KG1 (cell line): Measurements from ENCODE around the gene TRMT44.

Experiments
- DNase-seq: peaks from one replicate; lab custom pipeline; 2025; lab: John Stamatoyannopoulos, UW

Gene TRMT44

DNA sequence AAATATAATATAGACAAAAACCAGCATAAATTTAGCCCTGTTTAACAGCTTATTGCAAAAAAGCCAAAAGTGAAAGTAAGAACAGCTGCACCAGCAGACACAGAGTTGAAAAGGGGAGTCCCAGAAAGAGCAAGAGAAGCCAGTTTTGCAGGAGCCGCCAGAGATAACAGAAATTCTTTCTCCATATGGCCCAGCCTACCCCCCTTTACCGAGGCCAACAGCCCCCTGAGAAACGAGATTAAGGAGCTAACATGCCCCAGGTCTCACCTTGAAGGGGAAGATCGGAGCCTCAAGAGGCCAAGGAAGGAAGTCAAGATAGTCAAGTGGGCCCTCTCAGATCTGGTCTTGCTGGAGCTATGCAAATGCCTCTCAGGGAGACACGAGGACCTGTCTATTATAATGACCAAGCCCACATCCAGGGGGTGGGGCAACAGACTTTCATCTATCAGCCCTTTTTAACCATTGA lies 4.9 kb upstream of the TRMT44 start:
- no peak for DNase-seq

DNA sequence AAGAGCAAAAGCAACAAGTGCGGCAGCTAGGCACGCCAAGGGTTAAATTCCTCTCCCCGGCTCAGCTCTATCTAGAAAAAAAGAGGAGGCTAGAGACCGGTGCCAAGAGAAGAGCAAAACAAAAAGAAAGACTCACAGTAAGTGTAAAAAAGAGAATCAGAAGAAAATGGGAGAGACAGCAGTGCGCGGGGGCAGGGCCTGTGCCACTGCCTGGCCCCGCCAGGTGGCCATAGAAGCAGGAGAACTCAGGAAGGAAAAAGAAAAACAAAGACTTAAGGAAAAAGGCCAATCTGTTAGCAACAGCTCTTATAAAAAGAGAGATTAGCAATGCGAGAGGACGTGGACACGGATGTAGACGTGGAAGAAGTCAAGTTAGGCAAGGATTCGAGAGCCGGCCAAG lies 3.3 kb upstream of the TRMT44 start:
- no peak for DNase-seq

DNA sequence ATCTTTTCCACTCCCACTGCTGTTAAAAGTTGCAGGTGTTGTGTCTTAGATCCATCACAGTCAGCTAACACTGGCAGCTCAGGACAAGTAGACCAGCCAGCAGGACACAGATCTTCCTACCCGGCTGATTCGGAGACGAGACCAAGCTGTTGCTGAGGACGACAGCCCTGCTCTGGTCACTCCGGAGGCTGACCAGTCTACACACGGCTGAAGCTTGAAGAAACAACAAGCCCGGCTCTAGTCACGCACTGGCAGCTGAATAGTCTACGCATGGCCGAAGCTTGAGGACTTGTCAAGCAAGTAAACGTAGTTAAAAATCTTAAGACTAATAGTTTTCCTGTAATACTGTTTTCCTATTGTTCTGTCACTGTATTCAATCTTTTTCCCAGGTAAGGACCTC lies 1.8 kb upstream of the TRMT44 start:
- no peak for DNase-seq

DNA sequence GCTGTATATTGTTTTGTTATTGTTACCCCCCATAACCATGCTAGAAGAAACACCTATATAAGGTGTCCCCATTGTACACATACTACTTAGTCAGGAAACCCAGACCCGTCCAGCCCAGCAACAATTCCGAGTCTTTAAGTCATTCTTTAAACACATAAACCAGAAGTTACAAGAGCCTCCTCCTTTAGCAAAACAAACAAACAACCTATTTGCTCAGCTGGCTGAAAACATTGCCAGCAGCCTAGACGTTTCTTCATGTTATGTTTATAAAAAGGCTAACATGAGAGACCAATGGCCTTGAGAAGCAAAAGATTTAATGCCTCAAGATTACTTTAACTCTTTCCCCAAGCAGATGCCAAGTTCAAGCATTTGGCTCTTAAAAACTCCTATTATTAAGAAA lies 1.4 kb upstream of the TRMT44 start:
- no peak for DNase-seq

DNA sequence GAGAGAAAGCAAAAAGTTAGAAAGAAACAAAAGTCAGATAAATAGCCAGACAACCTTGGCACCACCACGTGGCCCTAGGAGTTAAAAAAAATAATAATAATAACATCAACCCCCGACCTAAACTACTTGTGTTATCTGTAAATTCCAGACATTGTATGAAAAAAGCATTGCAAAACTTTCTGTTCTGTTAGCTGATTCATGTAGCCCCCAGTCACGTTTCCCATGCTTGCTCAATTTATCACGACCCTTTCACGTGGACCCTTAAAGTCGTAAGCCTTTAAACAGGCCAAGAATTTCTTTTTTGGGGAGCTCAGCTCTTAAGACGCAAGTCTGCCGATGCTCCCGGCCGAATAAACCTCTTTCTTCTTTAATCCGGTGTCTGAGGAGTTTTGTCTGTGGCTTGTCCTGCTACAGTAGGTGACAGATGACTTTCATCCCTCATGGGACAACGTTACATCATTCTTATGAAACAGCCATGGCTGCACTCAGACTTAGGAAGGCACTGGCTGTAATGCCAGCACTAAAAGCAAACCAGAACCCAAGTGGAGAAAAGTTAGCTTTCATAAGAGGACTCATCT lies 574 bp upstream of the TRMT44 start:
- DNase-seq: no peak

DNA sequence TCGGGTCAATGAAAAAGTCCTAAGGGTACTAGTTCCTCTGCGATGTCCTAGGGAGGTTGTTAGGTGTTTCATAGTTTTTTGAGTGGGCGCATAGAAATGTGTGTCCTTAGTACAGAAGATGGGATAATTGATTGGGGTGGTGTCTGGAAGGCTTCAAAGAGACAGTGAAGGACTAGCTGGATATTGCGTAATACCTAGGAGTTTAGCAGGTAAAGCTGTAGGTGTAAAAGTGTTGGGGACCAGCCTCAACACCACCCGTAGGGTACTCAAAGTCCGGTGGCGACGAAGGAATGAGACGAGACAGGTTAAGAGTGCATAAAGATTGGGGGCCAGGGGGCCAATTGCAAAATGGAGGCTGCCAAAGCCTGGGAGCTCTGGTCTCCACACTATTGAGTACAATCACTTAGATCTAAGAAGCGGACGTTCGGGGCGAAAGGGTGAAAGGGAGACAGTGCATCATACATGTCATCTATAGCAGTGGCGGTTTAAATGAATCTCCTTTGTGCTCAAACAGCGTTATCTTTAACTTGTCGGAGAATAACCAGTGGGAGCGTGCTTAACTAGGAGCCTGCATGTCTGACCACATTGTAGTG lies 1.0 kb downstream of the TRMT44 start:
- no peak for DNase-seq

DNA sequence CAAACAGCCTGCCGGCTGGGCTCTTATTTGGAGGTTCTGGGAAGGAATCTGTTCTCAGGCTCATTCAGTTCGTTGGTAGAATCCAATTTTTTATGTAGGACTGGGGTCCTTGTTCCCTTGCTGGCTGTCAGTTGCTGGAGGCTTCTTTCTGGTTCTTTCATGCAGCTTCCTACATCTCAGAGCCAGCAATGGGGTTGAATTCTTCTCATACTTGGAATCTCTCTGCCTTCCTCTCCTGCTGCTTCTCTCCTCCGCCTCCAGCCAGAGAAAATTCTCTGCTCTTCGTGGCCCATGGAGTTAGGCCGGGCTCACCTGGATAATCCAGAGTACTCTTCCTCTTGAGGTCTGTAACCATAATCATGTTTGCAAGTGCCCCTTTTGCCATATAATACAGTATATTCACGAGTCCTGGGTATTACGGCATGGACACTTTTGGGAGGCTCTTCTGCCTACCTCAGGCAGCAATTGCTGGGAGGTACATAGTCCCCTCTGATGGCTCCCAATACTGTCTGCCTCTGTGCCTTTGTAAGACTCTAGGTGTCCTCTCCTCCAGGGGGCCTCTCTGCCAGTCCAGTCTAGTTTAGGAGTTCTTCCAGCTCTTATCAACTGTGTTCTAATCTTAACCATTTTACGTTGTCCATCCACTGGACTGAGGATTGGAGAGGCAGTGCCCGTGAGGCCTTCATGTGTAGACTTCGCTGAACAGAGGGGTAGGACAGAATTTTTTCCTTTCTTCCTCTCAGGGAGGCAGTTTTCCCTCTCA lies 2.2 kb downstream of the TRMT44 start:
- DNase-seq: no peak

DNA sequence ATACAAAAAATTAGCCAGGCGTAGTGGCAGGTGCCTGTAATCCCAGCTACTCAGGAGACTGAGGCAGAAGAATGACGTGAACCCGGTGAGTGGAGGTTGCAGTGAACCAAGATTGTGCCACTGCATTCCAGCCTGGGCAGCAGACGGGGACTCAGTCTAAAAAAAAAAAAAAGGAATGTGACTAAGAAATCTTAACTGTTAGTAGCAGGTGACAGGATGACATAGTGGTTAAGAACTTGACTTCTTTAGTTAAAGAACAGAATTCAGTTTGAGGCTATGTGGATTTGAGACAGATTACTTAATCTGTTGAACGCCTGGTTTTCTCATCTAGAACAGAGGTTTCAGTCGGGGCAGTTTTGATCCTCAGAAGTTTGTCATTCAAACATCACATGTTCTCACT lies 3.2 kb downstream of the TRMT44 start:
- DNase-seq: no peak

DNA sequence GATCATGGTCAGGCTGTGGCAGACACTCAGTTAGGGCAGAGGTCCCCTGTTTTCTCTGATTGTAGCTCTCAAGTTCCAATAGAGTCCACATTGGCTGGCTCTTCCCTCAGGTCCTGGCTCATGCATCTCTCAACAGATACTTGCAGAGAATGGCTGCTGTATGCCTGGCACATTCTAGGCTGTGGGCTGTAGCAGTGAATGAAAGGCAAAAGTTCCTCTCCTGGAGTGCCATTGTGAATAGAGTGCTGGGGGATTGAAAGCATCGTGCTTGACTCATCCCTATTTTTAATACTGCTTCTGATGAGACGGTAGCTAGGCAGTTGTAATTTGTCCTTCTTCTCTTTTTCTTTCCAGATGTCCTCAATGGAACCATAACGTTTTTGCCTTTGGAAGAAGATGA lies 5.5 kb downstream of the TRMT44 start:
- DNase-seq: no peak

DNA sequence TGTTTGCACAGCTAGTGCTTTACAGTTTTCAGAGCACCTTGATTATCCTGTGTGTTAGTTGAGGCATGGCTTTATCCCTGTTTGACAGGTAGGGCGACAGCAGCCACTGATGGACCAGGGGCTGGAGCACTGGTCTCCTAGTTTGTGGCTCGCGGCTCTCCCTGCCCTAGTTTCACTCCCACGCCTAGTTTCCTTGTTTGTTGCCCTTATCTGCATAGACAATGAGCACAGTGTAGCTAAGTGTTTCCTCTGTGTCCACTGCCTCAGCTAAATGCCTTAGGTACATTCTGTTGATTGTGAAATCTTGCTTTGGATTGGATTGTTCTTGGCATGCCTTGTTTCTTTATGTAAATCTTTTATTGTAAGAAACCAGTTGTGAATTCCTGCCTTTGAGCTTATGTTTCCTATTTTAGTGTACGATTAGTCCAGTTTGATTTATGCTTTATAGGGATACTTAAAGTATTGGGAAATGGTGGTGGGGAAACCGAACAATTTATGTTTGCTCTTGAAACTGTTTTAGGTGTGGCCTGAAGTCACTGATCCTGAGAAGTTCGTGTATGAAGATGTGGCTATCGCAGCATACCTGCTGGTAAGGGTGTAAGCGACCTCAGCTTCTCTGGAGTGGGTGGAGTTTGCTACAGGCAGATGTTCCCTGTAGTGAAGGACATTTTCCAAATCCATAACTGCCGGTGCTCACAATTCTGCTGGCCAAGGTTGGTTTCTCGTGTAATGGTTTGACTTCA lies 11.0 kb downstream of the TRMT44 start:
- DNase-seq: no peak

DNA sequence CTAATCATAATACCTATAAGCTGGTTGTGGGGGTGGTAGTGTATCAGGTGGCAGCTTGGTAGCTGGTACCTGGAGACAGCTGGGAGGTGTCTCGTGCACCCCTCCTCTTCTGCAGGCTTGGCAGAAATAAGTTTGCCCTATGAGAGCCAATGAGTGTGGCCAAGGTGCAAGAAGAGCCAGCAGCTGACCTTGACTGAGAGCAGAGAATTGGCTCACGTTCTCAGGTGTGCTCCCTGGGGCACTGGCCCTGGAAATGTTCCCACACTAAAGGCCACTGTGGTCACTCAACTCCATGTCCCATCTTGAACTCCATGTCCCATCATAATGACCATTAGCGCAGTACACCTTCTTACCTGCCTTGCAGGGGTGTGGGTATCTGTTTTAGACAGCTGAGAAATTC lies 13.4 kb downstream of the TRMT44 start:
- DNase-seq: no peak

DNA sequence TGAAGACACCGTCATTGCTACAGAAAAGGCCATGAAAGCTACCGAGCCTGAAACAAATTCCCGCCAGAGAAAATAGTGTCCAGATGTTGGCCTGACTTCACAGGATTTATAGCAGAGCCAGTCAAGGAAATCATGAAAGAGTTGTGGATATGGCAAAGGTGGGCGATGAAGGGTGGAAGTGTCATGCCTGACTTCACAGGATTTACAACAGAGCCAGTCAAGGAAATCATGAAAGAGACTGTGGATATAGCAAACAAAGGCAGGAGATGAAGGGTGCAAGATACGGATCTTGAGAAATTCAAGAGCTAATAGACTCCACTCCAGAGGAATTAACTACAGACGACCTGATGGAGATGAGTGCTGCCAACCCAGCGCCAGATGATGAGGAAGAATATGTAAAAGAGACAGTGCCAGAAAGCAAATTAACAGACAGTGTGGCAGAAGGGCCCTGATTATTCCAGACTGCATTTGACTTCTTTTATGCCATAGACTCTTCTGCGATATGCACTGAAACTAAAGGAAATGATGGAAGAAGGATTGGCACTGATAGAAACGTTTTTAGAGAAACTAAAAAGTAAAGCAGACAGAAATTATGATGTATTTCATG lies 17.2 kb downstream of the TRMT44 start:
- no peak for DNase-seq

DNA sequence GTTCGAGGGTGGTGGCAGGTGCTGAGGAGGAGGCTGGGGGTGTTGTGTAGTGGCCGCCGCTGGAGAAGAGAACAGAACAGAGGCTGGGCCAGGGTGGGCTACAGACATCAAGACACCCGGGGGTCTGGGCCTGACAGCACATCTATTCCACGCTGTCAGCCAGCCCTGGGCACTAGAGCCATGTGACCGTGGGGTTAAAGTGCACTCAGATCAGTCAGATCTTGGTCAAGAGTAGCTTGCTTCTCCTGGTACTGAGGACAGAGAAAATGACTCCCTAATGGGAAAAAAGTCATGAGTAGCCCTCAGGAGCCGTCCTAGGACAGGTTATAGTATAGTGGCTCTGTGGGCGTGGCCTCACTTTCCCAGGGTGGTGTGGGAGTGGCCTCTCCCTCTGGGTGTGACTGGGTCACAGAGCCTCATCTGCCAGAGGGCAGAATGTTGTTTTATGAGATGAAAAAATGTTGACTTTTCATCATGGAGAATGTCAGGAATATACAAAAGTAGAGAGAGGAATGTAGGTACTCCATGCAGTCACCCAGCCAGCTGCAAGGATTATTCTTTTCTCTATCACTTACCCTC lies 19.4 kb downstream of the TRMT44 start:
- DNase-seq: no peak

DNA sequence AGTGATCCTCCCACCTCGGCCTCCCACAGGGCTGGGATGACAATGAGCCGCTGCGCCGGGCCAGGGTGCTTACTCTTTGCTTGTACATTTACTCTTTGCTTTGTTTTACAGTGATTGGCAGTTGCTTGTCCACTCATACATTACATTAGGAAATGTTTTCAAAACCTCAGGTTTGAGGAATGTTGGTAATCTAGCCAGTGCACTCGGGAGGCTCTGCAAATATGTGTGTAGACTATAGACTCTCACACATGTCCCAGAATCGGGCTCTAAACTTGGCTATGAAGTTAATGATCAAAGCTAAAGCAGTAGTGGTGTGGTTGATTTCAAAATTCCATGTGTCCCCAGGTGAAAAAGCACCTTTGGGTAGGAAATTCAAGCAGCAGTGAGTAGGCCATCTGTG lies 20.5 kb downstream of the TRMT44 start:
- DNase-seq: no peak

DNA sequence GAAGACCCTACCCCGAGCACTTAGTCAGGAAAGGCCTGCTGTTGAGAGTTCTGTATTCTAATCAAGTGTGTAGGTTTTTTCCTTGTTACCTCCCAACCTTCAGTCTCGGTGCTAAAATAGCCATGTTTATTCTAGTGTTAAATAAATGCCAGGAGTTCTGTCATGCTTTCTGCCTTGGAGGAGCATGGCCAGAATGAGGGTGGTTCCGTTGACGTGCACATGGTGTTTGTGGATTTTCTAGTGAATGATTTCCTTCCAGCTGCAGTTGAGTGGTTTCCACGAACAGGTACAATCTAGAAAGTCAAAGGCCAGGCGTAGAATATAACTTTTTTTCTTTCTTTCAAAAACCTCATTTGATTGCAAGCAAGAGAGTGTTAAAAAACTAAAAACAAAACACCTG lies 21.0 kb downstream of the TRMT44 start:
- DNase-seq: no peak

DNA sequence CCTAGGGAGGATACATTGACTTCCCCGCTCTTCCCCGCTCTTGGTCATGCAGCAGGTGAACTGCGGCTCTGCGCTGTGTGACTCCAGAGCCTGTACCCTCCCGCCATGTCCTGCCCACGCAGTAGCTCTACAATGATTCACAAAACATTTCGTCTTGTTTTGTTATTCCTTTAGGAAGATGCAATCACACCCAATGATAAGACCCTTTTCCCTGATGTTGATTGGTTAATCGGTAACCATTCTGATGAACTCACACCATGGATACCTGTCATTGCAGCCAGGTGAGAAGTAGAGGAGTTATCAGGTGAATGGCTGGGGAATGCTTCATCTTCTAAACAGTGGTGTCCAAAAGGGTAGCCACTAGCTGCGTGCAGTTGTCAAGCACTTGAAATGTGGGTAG lies 23.2 kb downstream of the TRMT44 start:
- no peak for DNase-seq

DNA sequence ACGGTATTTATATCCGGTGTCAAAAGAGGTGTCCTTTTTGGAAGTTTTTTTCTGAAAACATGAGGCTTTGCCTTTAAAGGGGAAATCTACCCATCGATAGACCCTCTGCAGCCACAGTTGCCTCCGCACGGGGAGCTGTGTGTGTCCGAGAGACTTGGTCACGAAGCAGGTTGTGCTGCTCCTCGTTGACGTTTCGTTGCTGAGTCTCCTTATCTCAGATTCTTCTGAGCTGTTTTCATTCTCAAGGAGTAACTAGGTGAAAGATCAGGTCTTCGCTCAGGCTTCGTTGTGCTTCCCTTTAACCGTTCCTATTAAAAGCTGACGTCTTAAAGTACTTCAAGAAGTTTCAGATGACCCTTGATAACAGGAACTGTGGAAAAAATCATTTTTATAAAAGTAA lies 23.8 kb downstream of the TRMT44 start:
- no peak for DNase-seq

DNA sequence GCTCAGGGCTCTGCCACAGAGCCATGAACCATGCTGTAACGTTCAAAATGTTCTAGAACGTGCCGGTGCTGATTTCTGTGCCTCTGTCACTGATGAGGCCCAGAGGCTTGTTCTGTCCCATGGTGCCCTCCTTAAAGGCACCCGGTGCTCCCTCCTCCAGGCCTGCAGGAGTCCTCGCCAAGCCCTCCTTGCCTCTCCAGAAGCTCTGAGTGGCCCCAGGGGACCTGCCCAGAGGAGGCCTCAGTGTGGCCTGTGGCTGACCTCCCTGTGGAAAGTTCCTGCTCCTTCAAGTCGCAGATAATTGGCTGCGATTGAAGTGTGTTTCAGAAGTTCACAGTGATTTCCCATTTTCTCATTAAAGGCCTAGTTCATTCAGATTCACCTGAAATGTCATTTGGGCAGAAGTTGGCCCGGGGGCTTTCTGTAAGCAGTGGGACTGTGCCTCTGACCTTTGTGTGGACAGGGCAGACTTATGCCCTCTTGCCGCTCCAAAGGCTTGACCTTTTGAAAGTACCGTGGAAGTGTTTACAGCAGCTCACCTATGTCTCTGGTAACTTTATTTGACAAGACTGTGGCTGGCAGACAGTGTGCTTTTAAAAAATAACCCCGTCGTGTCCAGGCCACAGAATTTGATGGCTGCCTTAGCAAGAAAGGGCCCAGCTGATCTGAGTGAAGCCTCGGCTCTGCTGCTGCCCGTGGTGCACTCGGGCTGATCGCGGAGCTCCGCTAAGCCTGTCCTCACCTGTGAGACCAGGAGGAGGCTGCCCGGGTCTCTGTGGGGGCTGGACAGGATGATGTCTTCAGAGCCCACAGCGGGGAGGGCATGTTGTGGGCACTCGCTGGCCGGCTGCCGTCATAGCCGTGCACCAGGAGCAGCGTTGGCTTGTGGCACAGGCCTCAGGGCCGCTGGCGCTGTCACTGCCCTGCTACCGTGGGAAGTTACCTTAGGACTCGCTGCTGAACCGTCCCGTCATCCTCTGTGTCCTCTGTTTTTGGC lies 25.3 kb downstream of the TRMT44 start:
- DNase-seq: no peak

DNA sequence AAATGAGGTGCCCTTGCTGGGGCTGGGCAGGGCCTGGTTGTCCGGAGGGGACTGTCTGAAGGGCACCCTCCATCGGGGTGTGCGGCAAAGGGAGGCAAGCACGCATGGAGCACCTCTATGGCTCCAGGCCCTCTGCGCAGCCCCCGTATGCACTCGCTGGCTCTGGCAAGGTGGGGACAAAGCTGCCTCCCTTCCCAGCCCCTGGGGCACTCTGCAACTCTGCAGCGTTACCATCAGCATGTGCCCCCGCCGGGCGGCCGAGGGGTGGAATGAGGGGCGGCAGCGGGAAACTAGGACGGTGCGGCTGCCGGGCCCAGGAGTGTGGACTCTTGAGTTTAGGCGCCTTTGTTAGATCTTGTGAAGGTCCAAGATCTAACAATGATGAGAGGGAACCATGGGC lies 26.4 kb downstream of the TRMT44 start:
- no peak for DNase-seq

DNA sequence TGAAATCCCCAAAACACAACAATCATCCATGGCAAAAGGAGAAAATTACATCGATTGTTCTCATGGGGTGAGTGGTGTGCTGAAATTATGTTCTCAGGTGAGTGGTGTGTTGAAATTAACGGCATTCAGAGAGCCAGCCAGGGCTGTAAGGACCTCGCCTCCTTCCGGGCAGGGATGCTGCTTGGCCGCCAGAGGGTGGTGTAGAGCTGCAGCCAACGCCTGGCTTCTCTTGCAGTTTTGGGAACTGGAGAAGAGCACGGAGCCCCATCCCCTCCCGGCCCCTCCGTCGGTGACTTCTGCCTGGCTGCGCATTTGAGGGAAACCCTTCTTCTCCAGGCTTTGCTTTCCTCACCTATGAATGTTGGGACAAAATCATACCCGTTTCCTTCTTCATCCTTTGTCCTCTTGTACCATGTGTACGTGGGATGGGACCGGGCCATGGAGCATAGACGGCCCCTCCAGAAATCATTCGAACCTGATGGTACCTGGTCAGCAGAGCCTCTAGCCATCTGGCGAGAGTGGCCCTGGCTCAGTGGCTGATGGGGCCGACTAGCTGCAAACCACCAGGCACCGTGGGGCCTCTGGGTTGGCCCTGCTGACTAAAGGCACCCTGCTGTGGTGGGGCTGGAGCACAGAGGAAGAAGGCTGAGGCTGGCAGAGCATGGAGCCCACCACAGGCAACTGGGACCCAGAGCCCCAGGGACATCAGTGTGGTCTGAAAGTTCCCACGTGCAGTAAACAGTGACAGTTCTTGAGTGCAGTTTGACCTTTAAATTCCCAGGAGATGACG lies 28.4 kb downstream of the TRMT44 start:
- DNase-seq: no peak
